Activated CD4-positive, CD25-positive, alpha-beta regulatory T cell treated with anti-CD3 and anti-CD28 coated beads, Interleukin-2, amount 50 U/mL, for 16 hours (primary cell): ENCODE results near the gene CUL9.
A peak's percentile ranks its signal among the peaks of the same experiment; 100 is the strongest.

ENCODE experiments used
- DNase-seq: peaks from one replicate; pipeline ENCODE4 v3.0.0-alpha.2; 2020; ENCODE audit warnings: low read depth, low spot score

CUL9 gene

GRCh38 chr6:43255408-43256054 lies 73.5 kb downstream of the CUL9 start:
- DNase-seq, result no peak

GRCh38 chr6:43256670-43257366 lies 74.8 kb downstream of the CUL9 start:
- no peak for DNase-seq

- no peak for DNase-seq
These were observed 75.6 kb downstream of the CUL9 start for GRCh38 chr6:43257367-43258145.

- no peak for DNase-seq
These were observed 76.2 kb downstream of the CUL9 start for GRCh38 chr6:43258180-43258579.

- DNase-seq, result no peak
These were observed 77.1 kb downstream of the CUL9 start for GRCh38 chr6:43258807-43259686.

GRCh38 chr6:43260791-43261190 lies 78.8 kb downstream of the CUL9 start:
- no peak for DNase-seq

GRCh38 chr6:43261198-43261597 lies 79.2 kb downstream of the CUL9 start:
- DNase-seq, result no peak

GRCh38 chr6:43262000-43262779 lies 80.2 kb downstream of the CUL9 start:
- no peak for DNase-seq

GRCh38 chr6:43262780-43263313 lies 80.9 kb downstream of the CUL9 start:
- no peak for DNase-seq

- peak; percentile 47 for DNase-seq
These were observed 81.5 kb downstream of the CUL9 start for GRCh38 chr6:43263314-43264178.

- DNase-seq, result no peak
These were observed 82.7 kb downstream of the CUL9 start for GRCh38 chr6:43264599-43265145.

- no peak for DNase-seq
These were observed 83.6 kb downstream of the CUL9 start for GRCh38 chr6:43265564-43265963.

- no peak for DNase-seq
These were observed 85.8 kb downstream of the CUL9 start for GRCh38 chr6:43267619-43268354.

- DNase-seq, result no peak
These were observed 86.3 kb downstream of the CUL9 start for GRCh38 chr6:43268355-43268700.

- DNase-seq, result no peak
These were observed 86.8 kb downstream of the CUL9 start for GRCh38 chr6:43268782-43269272.

GRCh38 chr6:43269273-43270007 lies 87.4 kb downstream of the CUL9 start:
- no peak for DNase-seq

- no peak for DNase-seq
These were observed 89.3 kb downstream of the CUL9 start for GRCh38 chr6:43271103-43271815.
